Fibroblast of lung (primary cell): ENCODE measurements around the gene TYW3.

Experiments
- CTCF ChIP-seq, 2 donors: IDR thresholded peaks in 1 of 2; conservative IDR thresholded peaks in 1 of 2; 1 replicate in 1 of 2; 2 replicates in 1 of 2; pipeline ENCODE4 v1.5.1; 2011 to 2012; ENCODE audit warnings: low read length in 2 of 2, control low read depth in 1 of 2, inconsistent platforms in 1 of 2, low read depth in 1 of 2, mild to moderate bottlenecking in 1 of 2
- EZH2 ChIP-seq: IDR thresholded peaks from 2 replicates; pipeline ENCODE4 v1.5.1; 2012; ENCODE audit warnings: low read length, control low read depth, mild to moderate bottlenecking; ENCODE audit errors: missing control alignments

GRCh38 chr1:74703386-74704182 is 29.4 kb upstream of the TYW3 start:
- TF ChIP-seq CTCF (conservative IDR thresholded peaks at IDR 0.05 in 1 of 2, IDR thresholded peaks at IDR 0.05 in 1 of 2; ENCODE audit: low read depth in 1 of 2, low read length in 2 of 2) (no peak), EZH2 (no peak)
